ENCODE data around the gene IFT74. TPM values are rescaled to one million over a fixed set of nuclear protein-coding genes. Genes with fewer than 3 reads are reported as not detected.

IFT74 gene
- total RNA-seq, 4 donors from 2014 or later, result 7.7 to 26.4 (median 8.7) TPM

- no peaks in the 10 kb centered on the region for H3K27me3 ChIP-seq
- no peaks in the 10 kb centered on the region for H3K36me3 ChIP-seq
- no peak for TF ChIP-seq CTCF (IDR thresholded peaks at IDR 0.05)
- TF ChIP-seq POLR2A (IDR thresholded peaks at IDR 0.05), result no peak
- DNase-seq, result no peak
- H3K4me3 ChIP-seq, result no peak overlapping the region
- no peaks in the 10 kb centered on the region for H3K9me3 ChIP-seq
- H3K4me1 ChIP-seq, result no peaks in the 10 kb centered on the region
- no peak overlapping the region for H3K27ac ChIP-seq
These were observed 117.9 kb downstream of the IFT74 start for GRCh38 chr9:27073841-27074728.

- no peaks in the 10 kb centered on the region for H3K27me3 ChIP-seq
- no peaks in the 10 kb centered on the region for H3K36me3 ChIP-seq
- no peaks in the 10 kb centered on the region for H3K4me1 ChIP-seq
- TF ChIP-seq CTCF (IDR thresholded peaks at IDR 0.05) (no peak), POLR2A (IDR thresholded peaks at IDR 0.05) (no peak)
- no peak overlapping the region for H3K4me3 ChIP-seq
- no peaks in the 10 kb centered on the region for H3K9me3 ChIP-seq
- DNase-seq, result no peak
- no peak overlapping the region for H3K27ac ChIP-seq
These were observed 122.5 kb downstream of the IFT74 start for GRCh38 chr9:27078685-27079084.

- TF ChIP-seq CTCF (IDR thresholded peaks at IDR 0.05), result no peak
- TF ChIP-seq POLR2A (IDR thresholded peaks at IDR 0.05), result no peak
- no peaks in the 10 kb centered on the region for H3K4me1 ChIP-seq
- H3K4me3 ChIP-seq, result no peak overlapping the region
- H3K36me3 ChIP-seq, result no peaks in the 10 kb centered on the region
- H3K27ac ChIP-seq, result no peak overlapping the region
- no peak for DNase-seq
- H3K27me3 ChIP-seq, result no peaks in the 10 kb centered on the region
- no peaks in the 10 kb centered on the region for H3K9me3 ChIP-seq
These were observed 129.2 kb downstream of the IFT74 start for GRCh38 chr9:27085456-27085855.

- TF ChIP-seq POLR2A (IDR thresholded peaks at IDR 0.05), result no peak
- no peak for TF ChIP-seq CTCF (IDR thresholded peaks at IDR 0.05)
- Histone ChIP-seq H3K27me3 (no peaks in the 10 kb centered on the region), H3K4me3 (no peak overlapping the region), H3K4me1 (no peaks in the 10 kb centered on the region), H3K27ac (no peak overlapping the region), H3K9me3 (no peaks in the 10 kb centered on the region), H3K36me3 (no peaks in the 10 kb centered on the region)
- no peak for DNase-seq
These were observed 130.8 kb downstream of the IFT74 start for GRCh38 chr9:27086818-27087680.

GRCh38 chr9:27088981-27089380 lies 132.8 kb downstream of the IFT74 start:
- Histone ChIP-seq H3K9me3 (no peaks in the 10 kb centered on the region), H3K27me3 (no peaks in the 10 kb centered on the region)

More at GRCh38 chr9:27088981-27089380, 132.8 kb downstream of the IFT74 start:
- H3K4me3 ChIP-seq, result no peak overlapping the region
- no peaks in the 10 kb centered on the region for H3K4me1 ChIP-seq
- H3K36me3 ChIP-seq, result no peaks in the 10 kb centered on the region
- no peak for TF ChIP-seq POLR2A (IDR thresholded peaks at IDR 0.05)
- TF ChIP-seq CTCF (IDR thresholded peaks at IDR 0.05), result no peak
- no peak for DNase-seq
- no peak overlapping the region for H3K27ac ChIP-seq
